Adrenal gland (tissue), 12 donors: ENCODE results near the gene FCN2. TPM values are rescaled to one million over a fixed set of nuclear protein-coding genes. Genes with fewer than 3 reads are reported as not detected.

ENCODE experiments used
- DNase-seq, 7 donors: peaks; one replicate each; pipeline ENCODE4 v3.0.0-alpha.2; 2019 to 2020
- H3K27ac ChIP-seq, 5 donors: fragments of 200-600 bp; sonication (generic) in 4 of 5; 1 replicate in 3 of 5; 2 replicates in 2 of 5; pipeline versions ENCODE4 v1.5.1 to v1.8.0; 2016 to 2020; ENCODE audit warnings: mild to moderate bottlenecking in 1 of 5
- H3K27me3 ChIP-seq: fragments of 200-600 bp; 2 replicates; pipeline ENCODE4 v1.8.0; 2021
- H3K36me3 ChIP-seq, 2 donors: fragments of 200-600 bp; replicated peaks in 1 of 2; 1 replicate in 1 of 2; 2 replicates in 1 of 2; pipeline versions ENCODE4 v1.5.1 to v1.8.0; 2018 to 2022
- H3K4me1 ChIP-seq, 2 donors: fragments of 200-600 bp; replicated peaks in 1 of 2; 1 replicate in 1 of 2; 2 replicates in 1 of 2; pipeline versions ENCODE4 v1.5.1 to v1.8.0; 2018 to 2021
- H3K4me3 ChIP-seq, 4 donors: fragments of 200-600 bp; sonication (generic) in 3 of 4; one replicate each; pipeline ENCODE4 v1.5.1; 2016 to 2018
- H3K9me3 ChIP-seq, 3 donors: fragments of 200-600 bp; sonication (generic) in 1 of 3; replicated peaks in 1 of 3; 1 replicate in 2 of 3; 2 replicates in 1 of 3; pipeline versions ENCODE4 v1.5.1 to v1.8.0; 2016 to 2021
- CTCF ChIP-seq, 6 experiments: fragments of 450-650 bp in 4 of 6; fragments of 200-600 bp in 2 of 6; sonication (generic) in 1 of 6; IDR thresholded peaks; 1 replicate in 5 of 6; 2 replicates in 1 of 6; pipeline versions ENCODE4 v1.5.1 to v1.8.0; 2016 to 2021; ENCODE audit warnings: antibody characterized with exemption in 6 of 6, mild to moderate bottlenecking in 2 of 6, moderate library complexity in 1 of 6
- POLR2A ChIP-seq, 2 donors: fragments of 450-650 bp; IDR thresholded peaks; one replicate each; pipeline ENCODE4 v1.6.1; 2017; ENCODE audit warnings: antibody characterized with exemption in 2 of 2, mild to moderate bottlenecking in 2 of 2, moderate library complexity in 1 of 2
- WGBS, 4 donors: extraction: QIAGEN DNeasy Blood & Tissue Kit in 2 of 4; methylation state at CpG; one replicate each; pipeline versions ENCODE4 v1.1.5 to v1.1.7; 2013 to 2017; 5-methylcytosine and 5-hydroxymethylcytosine counted together
- intact Hi-C, 2 donors: fragments of 100-400 bp; cut with DNase I; formaldehyde crosslinking; loops; one replicate each; pipeline versions ENCODE4 v1.14.1 to v1.15.0; 2022 to 2023
- microRNA-seq, 3 donors: library from miRNA; unstranded; fragments of <30 nt; microRNA quantifications; one replicate each; pipeline ENCODE4, GENCODE V29; 2017 to 2020
- polyA plus RNA-seq, 3 donors: library from polyadenylated mRNA; stranded (reverse); fragments of 200-250 nt in 2 of 3; fragments of 350-450 nt in 1 of 3; fragmentation: Illumina TruSeq in 1 of 3; extraction: RNeasy Lipid Tissue Mini Kit (QIAGEN cat#74804) in 1 of 3; gene quantifications; one replicate each; pipeline ENCODE4 v1.2.3, GENCODE V29; 2013 to 2014
- small RNA-seq, 2 donors: library from RNA; depleted of rRNA; stranded (forward); fragments of <200 nt; gene quantifications; one replicate each; pipeline ENCODE3, GENCODE V24; 2016
- total RNA-seq, 9 donors: library from RNA; depleted of rRNA in 4 of 9; stranded (reverse); fragments of >200 nt in 4 of 9; fragments of 120-200 nt in 1 of 9; fragmentation: NEBNext Ultra II Directional in 1 of 9; extraction: Animal tissue kit (Norgen Biotek cat#: 25700) in 1 of 9; gene quantifications; one replicate each; pipeline versions ENCODE4 v1.1.0 to v1.2.4, GENCODE V29; 2013 to 2023
- donor health status: healthy with polysubstance abuse.
- donor health status: Bipolar disorder and iron deficiency.
- donor health status: DM: yes; HTN: yes; CAD: no.
- donor health status: DM: no; HTN: no; CAD: no.
- donor health status: DM: no; HTN: no; CAD: no.
- donor health status: DM: yes; HTN: yes; CAD: no.

The FCN2 gene
- total and polyA plus RNA-seq, 12 donors: 6.7 to 99.6 (median 31.2) TPM

DNA sequence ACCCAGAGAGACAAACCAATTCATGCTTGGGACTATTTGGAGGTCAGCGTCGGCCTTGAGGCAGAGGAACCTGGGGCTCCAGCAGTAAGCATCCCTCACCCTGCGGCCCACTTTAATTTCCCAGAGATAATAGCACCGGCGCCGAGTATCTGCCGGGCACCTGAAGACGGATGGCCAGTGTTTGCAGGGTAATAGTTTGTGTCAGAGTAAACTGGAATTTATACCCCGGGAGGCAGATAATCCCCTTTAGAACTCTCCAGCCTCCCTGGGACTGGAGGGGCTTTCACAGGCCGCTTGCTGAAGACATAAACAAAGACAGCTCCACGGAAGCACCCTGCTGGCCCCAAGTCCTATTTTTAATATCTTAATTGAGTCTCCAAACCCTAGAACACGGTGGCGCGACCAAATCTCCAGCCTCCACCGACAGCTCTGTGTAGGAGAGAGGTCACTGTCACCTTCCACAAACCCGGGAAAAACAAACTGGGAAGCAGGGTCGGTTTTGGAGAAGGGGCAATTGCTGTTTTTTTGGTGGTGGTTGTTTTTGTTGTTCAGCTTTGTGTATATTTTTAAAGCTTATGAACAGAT is 54.5 kb downstream of the FCN2 start:
- H3K4me3 ChIP-seq: no peak overlapping the region
- WGBS, 4 donors: 65 to 79% (median 76%) methylated on average over 10 to 17 of the region's 17 CpGs
- no peaks in the 10 kb centered on the region for H3K36me3 ChIP-seq
- H3K9me3 ChIP-seq: no peaks in the 10 kb centered on the region
- H3K27me3 ChIP-seq: no peaks in the 10 kb centered on the region
- H3K4me1 ChIP-seq: no peaks in the 10 kb centered on the region
- no peak for DNase-seq
- no peak overlapping the region for H3K27ac ChIP-seq
- intact Hi-C loops: no loop called here
- TF ChIP-seq POLR2A (IDR thresholded peaks at IDR 0.05): no peak
- TF ChIP-seq CTCF (IDR thresholded peaks at IDR 0.05): no peak

GRCh38 chr9:134935701-134936345 is 55.2 kb downstream of the FCN2 start:
- 85 to 91% (median 88%) methylated on average over 27 of the region's 27 CpGs for WGBS, 4 donors
- no peaks in the 10 kb centered on the region for H3K9me3 ChIP-seq
- TF ChIP-seq POLR2A (IDR thresholded peaks at IDR 0.05) (no peak), CTCF (IDR thresholded peaks at IDR 0.05) (no peak)
- intact Hi-C loops: no loop called here
- DNase-seq: no peak
- H3K4me1 ChIP-seq: no peaks in the 10 kb centered on the region
- H3K27ac ChIP-seq: no peak overlapping the region
- H3K36me3 ChIP-seq: no peaks in the 10 kb centered on the region
- no peak overlapping the region for H3K4me3 ChIP-seq
- no peaks in the 10 kb centered on the region for H3K27me3 ChIP-seq

DNA sequence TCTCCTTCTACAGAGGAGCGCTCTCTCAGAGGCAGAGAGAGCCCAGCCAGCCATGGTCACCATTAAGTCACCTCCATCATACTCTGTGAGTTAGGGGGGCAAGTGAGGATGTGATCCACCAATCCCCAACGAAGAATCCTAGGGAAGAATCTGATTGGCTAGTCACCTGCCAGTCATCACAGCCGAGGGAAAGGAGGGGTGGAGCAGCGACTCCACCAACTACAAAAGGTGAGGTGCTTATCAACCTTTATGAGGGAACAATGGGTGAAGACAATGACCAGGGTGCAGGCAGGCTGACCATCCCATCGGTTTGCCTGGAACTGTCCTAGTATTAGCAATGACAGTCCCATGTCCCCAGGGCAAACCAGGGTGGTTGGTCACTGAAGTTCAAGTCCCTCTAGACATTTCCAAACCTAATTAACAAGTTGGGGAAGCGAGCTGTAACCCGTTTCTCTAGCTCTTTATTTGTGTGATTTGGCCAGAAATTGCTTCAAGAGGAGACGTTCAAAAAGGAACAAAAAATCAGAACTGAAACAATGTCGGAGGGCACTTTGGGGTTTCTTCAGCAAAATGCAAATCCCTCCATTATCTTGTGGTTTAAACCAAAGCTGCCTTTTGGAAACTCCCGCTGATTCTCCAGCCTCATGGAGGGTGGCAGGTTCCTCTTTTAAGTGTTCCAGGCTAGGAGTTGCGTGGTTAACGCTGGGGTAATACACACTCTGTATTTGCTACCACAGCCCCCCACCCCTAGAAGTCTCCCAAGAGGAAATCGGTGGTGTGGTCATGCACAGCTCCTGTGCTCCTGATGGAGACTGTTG is 55.9 kb downstream of the FCN2 start:
- 79 to 89% (median 83%) methylated on average over 13 of the region's 13 CpGs for WGBS, 4 donors
- Histone ChIP-seq H3K27ac (no peak overlapping the region), H3K27me3 (no peaks in the 10 kb centered on the region), H3K9me3 (no peaks in the 10 kb centered on the region), H3K4me3 (no peak overlapping the region), H3K36me3 (no peaks in the 10 kb centered on the region), H3K4me1 (no peaks in the 10 kb centered on the region)
- TF ChIP-seq POLR2A (IDR thresholded peaks at IDR 0.05): no peak
- no peak for TF ChIP-seq CTCF (IDR thresholded peaks at IDR 0.05)
- intact Hi-C loops: no loop called here
- peak in 1 of 7 donors; percentile 31 for DNase-seq

Small RNA genes lying within 50 kb of the gene (microRNA-seq; reads per million reads assigned to microRNA genes)
- 0 reads per million in 3 donors for gene MIR3689A
- 0 reads per million in 3 donors for gene MIR3689B
- 0 reads per million in 3 donors for gene MIR3689C
- 0 reads per million in 3 donors for gene MIR3689D1
- gene MIR3689D2: 0 reads per million in 3 donors
- gene MIR3689E: 0 reads per million in 3 donors
- gene MIR3689F: 0 to 0.38 (median 0) reads per million in 3 donors

Small RNA genes lying within 50 kb of the gene (small RNA-seq; reads per million reads assigned to genes)
- 0 reads per million in 2 donors for gene AL603650.1
- gene MIR3689A: 0 reads per million in 2 donors
- 0 reads per million in 2 donors for gene MIR3689B
- gene MIR3689C: 0 reads per million in 2 donors
- 0 reads per million in 2 donors for gene MIR3689D1
- gene MIR3689D2: 0 reads per million in 2 donors
- gene MIR3689E: 0 reads per million in 2 donors
- gene MIR3689F: 0 reads per million in 2 donors

Other genes starting within 250 kb of the FCN2 start
- 10 to 100 TPM; 13.6 to 45.5 (median 29.9) TPM for gene COL5A1, start 239.0 kb upstream of the FCN2 start, total RNA-seq
- 10 to 100 TPM in 2 of 3 donors, 1 to 10 TPM in 1; 3.5 to 44.3 (median 14.1) TPM for gene COL5A1, start 239.0 kb upstream of the FCN2 start, polyA plus RNA-seq
- gene FCN1, start 37.1 kb downstream of the FCN2 start, total RNA-seq: 1 to 10 TPM in 7 of 9 donors, under 1 TPM in 1, not detected in 1; 0.57 to 6.5 (median 2.2) TPM
- 1 to 10 TPM in 2 of 3 donors, under 1 TPM in 1; 0.68 to 7.0 (median 3.1) TPM for gene FCN1, start 37.1 kb downstream of the FCN2 start, polyA plus RNA-seq
- 10 to 100 TPM in 8 of 9 donors, 1 to 10 TPM in 1; 2.5 to 48.0 (median 27.8) TPM for gene OLFM1, start 206.9 kb downstream of the FCN2 start, total RNA-seq
- 10 to 100 TPM; 25.6 to 34.4 (median 33.8) TPM for gene OLFM1, start 206.9 kb downstream of the FCN2 start, polyA plus RNA-seq